Hepatic stellate cell (primary cell): ENCODE data around the gene PLXNB3.

Source experiments
- DNase-seq: peaks from one replicate; pipeline ENCODE4 v3.0.0; 2011; ENCODE audit warnings: low spot score

Gene PLXNB3

GRCh38 chrX:153761863-153762262, 2.2 kb upstream of the PLXNB3 start:
- no peak for DNase-seq

- no peak for DNase-seq
Measured at GRCh38 chrX:153762626-153763173, 1.3 kb upstream of the PLXNB3 start.

- DNase-seq, result no peak
Measured at GRCh38 chrX:153763298-153763932, 634 bp upstream of the PLXNB3 start.

- no peak for DNase-seq
Measured at GRCh38 chrX:153764786-153765137, 713 bp downstream of the PLXNB3 start.

- DNase-seq, result no peak
Measured at GRCh38 chrX:153765138-153766079, 1.4 kb downstream of the PLXNB3 start.

GRCh38 chrX:153766098-153766817, 2.2 kb downstream of the PLXNB3 start:
- DNase-seq, result peak; percentile 87

GRCh38 chrX:153766871-153767673, 3.0 kb downstream of the PLXNB3 start:
- no peak for DNase-seq

GRCh38 chrX:153767674-153768055, 3.6 kb downstream of the PLXNB3 start:
- no peak for DNase-seq

GRCh38 chrX:153768311-153769157, 4.5 kb downstream of the PLXNB3 start:
- DNase-seq, result no peak

GRCh38 chrX:153769158-153769864, 5.3 kb downstream of the PLXNB3 start:
- no peak for DNase-seq

GRCh38 chrX:153769865-153770600, 6.0 kb downstream of the PLXNB3 start:
- no peak for DNase-seq

GRCh38 chrX:153770601-153771414, 6.8 kb downstream of the PLXNB3 start:
- no peak for DNase-seq

- no peak for DNase-seq
Measured at GRCh38 chrX:153771415-153772315, 7.6 kb downstream of the PLXNB3 start.

- no peak for DNase-seq
Measured at GRCh38 chrX:153772316-153773217, 8.5 kb downstream of the PLXNB3 start.

- no peak for DNase-seq
Measured at GRCh38 chrX:153773218-153773611, 9.2 kb downstream of the PLXNB3 start.
